MM.1S (cell line): Measurements from ENCODE around the gene MFAP3L.

Experiments
- DNase-seq: peaks from one replicate; pipeline ENCODE4 v3.0.0-alpha.2; 2015
- H2AFZ ChIP-seq: fragments of 300-600 bp; sonication (generic); 2 replicates; pipeline ENCODE4 v1.6.0; 2016; ENCODE audit warnings: antibody characterized with exemption, low read length
- H3F3A ChIP-seq: fragments of 300-600 bp; sonication (generic); 2 replicates; pipeline ENCODE4 v1.6.1; 2016; ENCODE audit warnings: mild to moderate bottlenecking, antibody characterized with exemption, low read length, moderate library complexity, mixed read lengths; ENCODE audit not compliant: insufficient read depth
- H3K27ac ChIP-seq: fragments of 300-600 bp; sonication (generic); 2 replicates; pipeline ENCODE4 v1.5.1; 2016; ENCODE audit warnings: mild to moderate bottlenecking, low read length
- H3K27me3 ChIP-seq: fragments of 300-600 bp; sonication (generic); replicated peaks from 2 replicates; pipeline ENCODE4 v1.6.0; 2016; ENCODE audit warnings: low read length; ENCODE audit not compliant: insufficient read depth
- H3K36me3 ChIP-seq: fragments of 300-600 bp; sonication (generic); replicated peaks from 2 replicates; pipeline ENCODE4 v1.6.1; 2016; ENCODE audit warnings: mild to moderate bottlenecking, low read length, mixed read lengths; ENCODE audit not compliant: insufficient read depth
- H3K4me1 ChIP-seq: fragments of 300-600 bp; sonication (generic); 2 replicates; pipeline ENCODE4 v1.6.1; 2016; ENCODE audit warnings: low read length, mixed read lengths
- H3K4me2 ChIP-seq: fragments of 300-600 bp; sonication (generic); 2 replicates; pipeline ENCODE4 v1.6.0; 2016; ENCODE audit warnings: low read depth, low read length
- H3K4me3 ChIP-seq: fragments of 300-600 bp; sonication (generic); 2 replicates; pipeline ENCODE4 v1.5.1; 2016; ENCODE audit warnings: low read length, mixed read lengths
- H3K79me2 ChIP-seq: fragments of 300-600 bp; sonication (generic); 2 replicates; pipeline ENCODE4 v1.6.1; 2016; ENCODE audit warnings: mixed run types, low read length, mixed read lengths
- H3K9ac ChIP-seq: fragments of 300-600 bp; sonication (generic); 2 replicates; pipeline ENCODE4 v1.6.1; 2016; ENCODE audit warnings: low read length, mixed read lengths
- H3K9me2 ChIP-seq: fragments of 300-600 bp; sonication (generic); replicated peaks from 2 replicates; pipeline ENCODE4 v1.6.1; 2016; ENCODE audit warnings: mild to moderate bottlenecking, low read length, mixed read lengths; ENCODE audit not compliant: insufficient read depth
- H3K9me3 ChIP-seq: fragments of 300-600 bp; sonication (generic); replicated peaks from 2 replicates; pipeline ENCODE4 v1.6.1; 2016; ENCODE audit warnings: mild to moderate bottlenecking, low read length, mixed read lengths; ENCODE audit not compliant: insufficient read depth
- H4K20me1 ChIP-seq: fragments of 300-600 bp; sonication (generic); 2 replicates; pipeline ENCODE4 v1.6.1; 2016; ENCODE audit warnings: mild to moderate bottlenecking, low read length, moderate library complexity, mixed read lengths; ENCODE audit not compliant: insufficient read depth
- EZH2 ChIP-seq: fragments of 300-600 bp; sonication (generic); optimal IDR thresholded peaks from 2 replicates; pipeline ENCODE3; 2017; ENCODE audit warnings: low read depth, mild to moderate bottlenecking, antibody characterized with exemption, low read length, mixed read lengths
- EZH2phosphoT487 ChIP-seq: fragments of 300-600 bp; sonication (generic); IDR thresholded peaks from 2 replicates; pipeline ENCODE4 v1.6.1; 2018; ENCODE audit warnings: antibody characterized with exemption, low read length
- TF ChIP-seq, protein P1 (sequence below): fragments of 300-600 bp; sonication (generic); IDR thresholded peaks from 2 replicates; pipeline ENCODE4 v1.5.1; 2016; ENCODE audit warnings: antibody characterized with exemption, low read length, mixed read lengths

The MFAP3L gene

DNA sequence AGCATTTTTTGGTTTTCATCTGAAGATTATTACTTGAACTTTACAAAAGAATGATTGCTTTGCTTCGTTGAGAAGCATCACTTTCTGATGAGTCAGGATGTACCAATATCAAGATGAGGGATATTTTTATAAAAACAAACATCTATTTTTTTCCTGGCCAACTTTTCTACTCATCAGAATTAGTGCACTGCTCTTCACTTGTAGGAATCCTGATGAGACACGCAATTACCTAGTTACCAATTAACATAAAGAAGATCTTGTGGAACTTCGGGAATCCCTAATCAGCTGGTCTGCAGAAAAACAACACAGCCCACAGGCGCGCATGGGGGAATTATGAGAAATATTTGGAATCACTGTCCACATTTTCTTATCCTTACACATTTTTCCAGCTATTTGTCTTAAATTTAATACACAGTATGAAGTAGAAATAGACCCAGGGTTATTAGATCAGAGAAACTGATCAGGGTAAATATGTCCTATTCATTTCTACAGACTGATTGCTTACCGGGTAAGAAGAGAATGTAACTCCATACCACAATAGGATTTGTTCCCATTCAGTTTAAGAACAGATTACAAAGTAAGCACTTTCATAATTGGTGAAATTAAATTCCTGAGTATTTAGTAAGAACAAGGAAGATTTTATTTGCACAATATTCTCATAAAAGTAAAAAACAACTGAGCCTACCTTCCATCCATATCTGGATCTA lies 50.9 kb downstream of the MFAP3L start:
- Histone ChIP-seq H3K9ac (no peak overlapping the region), H3K27ac (no peak overlapping the region), H3K9me3 (no peaks in the 10 kb centered on the region), H3K4me2 (no peak overlapping the region), H3K36me3 (no peaks in the 10 kb centered on the region), H3K9me2 (no peaks in the 10 kb centered on the region), H3K27me3 (no peaks in the 10 kb centered on the region), H3K4me1 (peaks cover 10% of the 10 kb centered on the region; the same call in 1 of the 2 replicates), H4K20me1 (no peaks in the 10 kb centered on the region), H3K79me2 (no peaks in the 10 kb centered on the region), H2AFZ (no peak overlapping the region), H3F3A (no peaks in the 10 kb centered on the region), H3K4me3 (no peak overlapping the region)
- TF ChIP-seq EZH2 (no peak), EZH2phosphoT487 (no peak)
- TF ChIP-seq, protein P1, sequence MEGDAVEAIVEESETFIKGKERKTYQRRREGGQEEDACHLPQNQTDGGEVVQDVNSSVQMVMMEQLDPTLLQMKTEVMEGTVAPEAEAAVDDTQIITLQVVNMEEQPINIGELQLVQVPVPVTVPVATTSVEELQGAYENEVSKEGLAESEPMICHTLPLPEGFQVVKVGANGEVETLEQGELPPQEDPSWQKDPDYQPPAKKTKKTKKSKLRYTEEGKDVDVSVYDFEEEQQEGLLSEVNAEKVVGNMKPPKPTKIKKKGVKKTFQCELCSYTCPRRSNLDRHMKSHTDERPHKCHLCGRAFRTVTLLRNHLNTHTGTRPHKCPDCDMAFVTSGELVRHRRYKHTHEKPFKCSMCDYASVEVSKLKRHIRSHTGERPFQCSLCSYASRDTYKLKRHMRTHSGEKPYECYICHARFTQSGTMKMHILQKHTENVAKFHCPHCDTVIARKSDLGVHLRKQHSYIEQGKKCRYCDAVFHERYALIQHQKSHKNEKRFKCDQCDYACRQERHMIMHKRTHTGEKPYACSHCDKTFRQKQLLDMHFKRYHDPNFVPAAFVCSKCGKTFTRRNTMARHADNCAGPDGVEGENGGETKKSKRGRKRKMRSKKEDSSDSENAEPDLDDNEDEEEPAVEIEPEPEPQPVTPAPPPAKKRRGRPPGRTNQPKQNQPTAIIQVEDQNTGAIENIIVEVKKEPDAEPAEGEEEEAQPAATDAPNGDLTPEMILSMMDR = no peak
- DNase-seq = no peak

DNA sequence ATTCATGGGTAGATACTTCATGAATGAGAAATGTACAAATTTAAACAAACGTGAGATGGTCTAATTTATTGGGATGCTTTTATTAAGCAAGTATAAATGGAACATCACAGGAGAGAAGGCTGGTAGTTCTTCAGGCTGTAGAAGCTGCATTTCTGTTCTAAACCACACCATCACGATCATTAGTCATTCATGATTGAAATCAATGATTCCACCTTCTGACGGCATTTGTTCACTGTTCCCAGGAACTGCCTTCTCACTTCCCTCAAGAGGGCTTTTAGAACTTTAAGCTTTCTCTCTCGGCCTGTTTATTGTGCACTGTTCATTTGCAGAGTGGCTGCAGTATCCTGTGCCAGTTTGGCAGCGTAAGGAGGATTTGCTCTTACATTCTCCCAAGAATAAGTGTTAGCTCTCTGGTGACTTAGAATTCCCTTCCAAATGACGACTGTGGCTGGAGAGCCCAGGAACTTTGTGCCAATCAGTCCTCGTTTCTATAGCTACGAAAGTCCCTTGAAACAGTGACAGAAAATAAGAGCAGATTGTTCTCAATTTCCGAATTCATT lies 54.7 kb downstream of the MFAP3L start:
- H3K79me2 ChIP-seq = no peaks in the 10 kb centered on the region
- H3K4me3 ChIP-seq = no peak overlapping the region
- TF ChIP-seq EZH2phosphoT487 = no peak
- TF ChIP-seq EZH2 = no peak
- TF ChIP-seq, protein P1 = no peak
- H3F3A ChIP-seq = no peaks in the 10 kb centered on the region
- H2AFZ ChIP-seq = no peak overlapping the region
- no peaks in the 10 kb centered on the region for H4K20me1 ChIP-seq
- H3K4me2 ChIP-seq = no peak overlapping the region
- H3K27ac ChIP-seq = no peak overlapping the region
- no peaks in the 10 kb centered on the region for H3K9me2 ChIP-seq
- H3K27me3 ChIP-seq = no peaks in the 10 kb centered on the region
- no peaks in the 10 kb centered on the region for H3K9me3 ChIP-seq
- no peak for DNase-seq
- H3K36me3 ChIP-seq = no peaks in the 10 kb centered on the region
- no peak overlapping the region for H3K9ac ChIP-seq
- H3K4me1 ChIP-seq = peaks cover 10% of the 10 kb centered on the region; the same call in 1 of the 2 replicates

DNA sequence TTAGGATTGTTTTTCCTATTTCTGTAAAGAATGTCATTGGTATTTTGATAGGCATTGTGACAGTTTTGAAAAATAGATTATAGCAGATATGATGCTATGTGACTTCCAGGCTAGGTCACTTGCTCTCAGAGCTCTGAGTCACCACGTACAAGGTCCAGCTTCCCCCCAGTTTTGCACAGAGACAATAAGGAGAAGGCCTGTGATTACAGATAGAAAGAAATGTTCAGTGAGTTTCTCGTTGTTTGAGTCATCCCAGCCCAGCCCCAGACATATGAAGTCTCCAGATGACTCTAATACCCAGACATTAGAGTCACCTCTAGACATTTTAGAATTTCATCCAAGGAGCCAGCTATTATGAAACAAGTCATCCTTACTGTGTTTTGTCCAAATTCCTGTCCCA lies 57.2 kb downstream of the MFAP3L start:
- TF ChIP-seq EZH2 (no peak), EZH2phosphoT487 (no peak)
- Histone ChIP-seq H3K9me2 (no peaks in the 10 kb centered on the region), H3K4me2 (no peak overlapping the region), H2AFZ (no peak overlapping the region), H3K27ac (no peak overlapping the region), H3K4me1 (peaks cover 10% of the 10 kb centered on the region; the same call in 1 of the 2 replicates), H3K27me3 (no peaks in the 10 kb centered on the region), H3K9me3 (no peaks in the 10 kb centered on the region), H3K4me3 (no peak overlapping the region), H3K9ac (no peak overlapping the region), H3K36me3 (no peaks in the 10 kb centered on the region), H3F3A (no peaks in the 10 kb centered on the region), H4K20me1 (no peaks in the 10 kb centered on the region), H3K79me2 (no peaks in the 10 kb centered on the region)
- DNase-seq = no peak

DNA sequence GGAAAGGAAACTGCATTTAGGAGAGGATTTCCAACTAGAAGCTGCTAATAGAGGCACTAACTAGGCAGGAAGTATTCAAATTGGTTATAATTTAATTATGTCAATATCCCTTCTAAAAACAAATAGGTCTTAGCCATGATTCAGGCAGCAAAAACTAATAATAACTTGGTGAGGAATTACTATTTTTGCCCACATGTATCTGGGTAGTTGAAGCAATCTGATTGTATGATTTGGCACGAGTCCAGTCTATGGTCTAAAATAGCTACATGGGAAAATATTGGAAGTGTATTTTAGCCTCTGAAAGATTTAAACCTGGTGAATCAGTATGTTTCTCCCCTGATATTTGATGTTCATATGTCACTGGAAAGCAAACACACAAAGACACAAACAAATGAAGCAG lies 62.2 kb downstream of the MFAP3L start:
- Histone ChIP-seq H3K9me3 (no peaks in the 10 kb centered on the region), H4K20me1 (no peaks in the 10 kb centered on the region), H2AFZ (no peak overlapping the region), H3F3A (no peaks in the 10 kb centered on the region), H3K27ac (no peak overlapping the region), H3K4me3 (no peak overlapping the region), H3K36me3 (no peaks in the 10 kb centered on the region), H3K27me3 (no peaks in the 10 kb centered on the region), H3K4me2 (no peak overlapping the region; the same call in 1 of the 2 replicates), H3K9ac (no peak overlapping the region), H3K79me2 (no peaks in the 10 kb centered on the region), H3K4me1 (no peaks in the 10 kb centered on the region), H3K9me2 (no peaks in the 10 kb centered on the region)
- no peak for TF ChIP-seq EZH2phosphoT487
- no peak for DNase-seq
